Activated CD4-positive, alpha-beta T cell treated with anti-CD3 and anti-CD28 coated beads, Interleukin-2, amount 50 U/mL, for 1 hour (primary cell): Measurements from ENCODE around the gene PCDHGA2.
"Not testable (repeated sequence)": the region's sequence is repeated elsewhere in the genome, so short reads cannot be mapped to it uniquely, and the experiment has no call there.

Source experiments
- DNase-seq: peaks from one replicate; pipeline ENCODE4 v3.0.0-alpha.2; 2020

The PCDHGA2 gene

DNA sequence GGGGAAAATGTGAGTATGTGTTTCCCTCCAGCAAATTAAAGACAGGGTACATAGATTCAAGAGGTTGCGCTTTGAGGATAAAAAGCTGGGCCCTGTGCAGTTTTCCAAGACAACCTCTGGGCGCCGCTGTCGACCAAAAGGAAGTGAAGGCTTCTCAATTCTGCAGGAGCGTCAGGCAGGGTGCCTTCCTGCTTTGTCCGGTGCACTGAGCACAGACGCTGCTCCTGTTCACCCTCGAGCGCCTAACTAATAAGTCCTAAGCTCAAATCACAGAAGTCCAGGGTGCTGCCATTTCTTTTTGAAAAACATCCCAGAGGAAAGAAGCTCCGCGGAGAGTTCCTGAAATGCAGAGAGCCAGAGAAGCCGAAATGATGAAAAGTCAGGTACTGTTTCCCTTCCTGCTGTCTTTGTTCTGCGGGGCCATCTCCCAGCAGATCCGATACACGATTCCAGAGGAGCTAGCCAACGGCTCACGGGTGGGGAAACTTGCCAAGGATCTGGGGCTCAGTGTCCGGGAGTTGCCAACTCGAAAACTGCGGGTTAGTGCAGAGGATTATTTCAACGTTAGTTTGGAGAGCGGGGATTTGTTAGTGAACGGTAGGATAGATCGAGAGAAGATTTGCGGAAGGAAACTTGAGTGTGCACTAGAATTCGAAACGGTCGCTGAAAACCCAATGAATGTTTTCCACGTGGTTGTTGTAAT is 11.5 kb downstream of the PCDHGA2 start, which contains the start of gene PCDHGB1:
TSS of gene PCDHGB1 (plus strand) at position 183 of the 703 bp plus-strand sequence. CDS start at position 345, 162 bp downstream.
- DNase-seq = peak; percentile 24

DNA sequence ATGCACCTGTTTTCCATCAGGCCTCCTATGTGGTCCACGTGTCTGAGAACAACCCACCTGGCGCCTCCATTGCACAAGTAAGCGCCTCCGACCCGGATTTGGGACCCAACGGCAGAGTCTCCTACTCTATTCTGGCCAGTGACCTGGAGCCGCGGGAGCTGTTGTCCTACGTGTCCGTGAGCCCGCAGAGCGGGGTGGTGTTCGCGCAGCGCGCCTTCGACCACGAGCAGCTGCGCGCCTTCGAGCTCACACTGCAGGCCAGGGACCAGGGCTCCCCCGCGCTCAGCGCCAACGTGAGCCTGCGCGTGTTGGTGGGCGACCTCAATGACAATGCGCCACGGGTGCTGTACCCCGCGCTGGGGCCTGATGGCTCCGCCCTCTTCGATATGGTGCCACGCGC is 13.0 kb downstream of the PCDHGA2 start:
- DNase-seq = no peak

DNA sequence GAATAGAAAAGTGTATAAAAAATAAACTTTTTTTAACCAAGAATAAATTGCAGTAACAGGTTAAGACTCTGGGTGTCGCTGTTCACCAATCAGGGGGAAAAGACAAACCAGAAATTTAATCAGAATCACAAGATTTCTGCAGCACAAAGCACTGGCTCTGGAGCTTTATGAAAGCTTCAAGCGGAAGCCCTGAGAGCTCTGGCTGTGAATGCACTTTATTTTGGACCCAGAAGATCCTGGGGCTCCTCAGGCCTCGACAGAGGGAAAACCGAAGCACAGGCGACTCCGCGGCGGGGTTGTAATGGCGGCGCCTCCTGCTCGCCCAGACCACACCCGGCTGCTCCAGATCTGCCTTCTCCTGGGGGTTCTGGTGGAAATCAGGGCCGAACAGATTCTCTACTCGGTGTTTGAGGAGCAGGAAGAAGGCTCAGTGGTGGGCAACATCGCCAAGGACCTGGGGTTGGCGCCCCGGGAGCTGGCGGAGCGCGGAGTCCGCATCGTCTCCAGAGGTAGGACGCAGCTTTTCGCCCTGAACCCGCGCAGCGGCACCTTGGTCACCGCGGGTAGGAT is 16.4 kb downstream of the PCDHGA2 start, which contains the start of gene PCDHGA4:
TSS of gene PCDHGA4 (plus strand) at position 122 of the 570 bp plus-strand sequence. CDS start at position 209, 87 bp downstream.
- no peak for DNase-seq

DNA sequence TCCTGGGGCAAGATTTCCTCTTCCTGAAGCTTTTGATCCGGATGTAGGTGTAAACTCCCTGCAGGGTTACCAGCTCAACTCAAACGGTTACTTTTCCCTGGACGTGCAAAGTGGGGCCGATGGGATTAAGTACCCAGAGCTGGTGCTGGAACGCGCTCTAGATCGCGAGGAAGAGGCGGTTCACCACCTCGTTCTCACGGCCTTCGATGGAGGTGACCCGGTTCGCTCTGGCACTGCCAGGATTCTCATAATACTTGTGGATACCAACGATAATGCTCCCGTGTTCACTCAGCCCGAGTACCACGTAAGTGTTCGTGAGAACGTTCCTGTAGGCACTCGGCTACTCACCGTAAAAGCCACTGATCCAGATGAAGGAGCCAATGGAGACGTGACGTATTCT is 17.1 kb downstream of the PCDHGA2 start:
- no peak for DNase-seq

DNA sequence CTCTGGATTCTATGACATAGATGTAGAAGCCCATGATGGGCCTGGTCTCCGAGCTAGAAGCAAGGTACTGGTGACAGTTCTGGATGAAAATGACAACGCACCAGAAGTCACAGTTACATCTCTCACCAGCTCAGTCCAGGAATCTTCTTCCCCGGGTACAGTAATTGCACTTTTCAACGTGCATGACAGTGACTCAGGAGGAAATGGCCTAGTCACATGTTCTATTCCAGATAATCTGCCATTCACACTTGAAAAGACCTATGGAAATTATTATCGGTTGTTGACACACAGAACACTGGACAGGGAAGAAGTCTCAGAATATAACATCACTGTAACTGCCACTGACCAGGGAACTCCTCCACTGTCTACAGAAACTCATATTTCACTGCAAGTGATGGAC is 17.6 kb downstream of the PCDHGA2 start:
- no peak for DNase-seq

DNA sequence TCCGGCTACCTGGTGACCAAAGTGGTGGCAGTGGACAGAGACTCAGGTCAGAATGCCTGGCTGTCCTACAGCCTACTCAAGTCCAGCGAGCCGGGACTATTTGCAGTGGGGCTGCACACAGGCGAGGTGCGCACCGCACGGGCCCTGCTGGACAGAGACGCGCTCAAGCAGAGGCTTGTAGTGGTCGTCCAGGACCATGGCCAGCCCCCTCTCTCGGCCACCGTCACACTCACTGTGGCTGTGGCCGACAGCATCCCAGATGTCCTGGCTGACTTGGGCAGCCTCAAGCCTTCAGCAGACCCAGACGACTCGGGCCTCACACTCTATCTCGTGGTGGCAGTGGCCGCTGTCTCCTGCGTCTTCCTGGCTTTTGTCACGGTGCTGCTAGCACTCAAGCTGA is 18.4 kb downstream of the PCDHGA2 start:
- no peak for DNase-seq

DNA sequence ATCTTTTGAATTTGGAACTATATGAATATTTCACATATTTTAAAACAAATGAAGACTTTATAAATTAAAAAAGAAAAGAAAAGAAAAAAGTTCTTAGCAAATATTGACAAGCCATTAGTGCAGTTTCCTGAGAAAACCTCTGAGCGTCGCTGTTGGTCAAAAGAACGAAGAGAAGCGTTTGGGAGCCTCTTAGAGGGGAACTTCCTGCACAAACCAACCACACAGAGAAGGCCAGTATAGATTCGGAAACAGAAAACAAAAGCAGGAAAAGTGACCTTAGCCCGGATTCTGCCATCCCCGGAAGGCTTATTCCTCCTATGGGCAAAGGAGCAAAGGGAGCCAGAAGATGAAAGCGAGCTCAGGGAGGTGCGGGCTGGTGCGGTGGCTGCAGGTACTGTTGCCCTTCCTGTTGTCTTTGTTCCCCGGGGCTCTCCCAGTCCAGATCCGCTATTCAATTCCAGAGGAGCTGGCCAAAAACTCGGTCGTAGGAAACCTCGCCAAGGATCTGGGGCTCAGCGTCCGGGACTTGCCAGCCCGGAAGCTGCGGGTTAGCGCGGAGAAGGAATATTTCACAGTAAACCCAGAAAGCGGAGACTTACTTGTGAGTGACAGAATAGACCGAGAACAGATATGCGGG is 21.3 kb downstream of the PCDHGA2 start, which contains the start of gene PCDHGB2:
TSS of gene PCDHGB2 (plus strand) at position 205 of the 637 bp plus-strand sequence. CDS start at position 347, 142 bp downstream.
- DNase-seq = no peak

DNA sequence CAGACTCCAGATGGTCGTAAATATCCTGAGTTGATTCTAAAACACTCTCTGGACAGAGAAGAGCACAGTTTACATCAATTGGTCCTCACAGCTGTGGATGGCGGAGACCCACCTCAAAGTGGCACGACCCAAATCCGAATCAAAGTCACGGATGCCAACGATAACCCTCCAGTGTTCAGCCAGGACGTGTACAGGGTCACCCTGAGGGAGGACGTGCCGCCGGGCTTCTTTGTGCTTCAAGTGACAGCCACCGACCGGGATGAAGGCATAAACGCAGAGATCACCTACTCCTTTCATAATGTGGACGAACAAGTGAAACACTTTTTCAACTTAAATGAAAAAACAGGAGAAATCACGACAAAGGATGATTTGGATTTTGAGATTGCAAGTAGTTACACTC is 22.1 kb downstream of the PCDHGA2 start:
- no peak for DNase-seq

DNA sequence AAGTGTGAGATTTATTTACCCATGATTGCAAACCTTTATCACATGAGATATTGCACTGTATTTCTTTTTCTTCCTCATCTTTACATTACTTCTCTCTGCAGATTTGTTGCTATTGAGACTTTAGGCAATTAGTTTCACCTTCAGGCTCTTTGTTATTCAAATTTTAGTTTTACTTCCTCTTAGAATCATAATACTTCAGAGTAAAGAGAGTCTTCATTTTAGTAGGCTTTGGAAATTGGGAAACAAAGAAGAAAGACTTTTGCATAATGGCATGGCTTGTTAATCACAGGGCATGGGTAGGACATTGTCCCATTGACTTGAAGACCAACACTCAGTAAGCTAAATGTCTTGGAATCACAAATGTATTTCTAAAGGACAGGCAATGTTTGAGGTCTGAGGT is 24.2 kb downstream of the PCDHGA2 start:
- no peak for DNase-seq

DNA sequence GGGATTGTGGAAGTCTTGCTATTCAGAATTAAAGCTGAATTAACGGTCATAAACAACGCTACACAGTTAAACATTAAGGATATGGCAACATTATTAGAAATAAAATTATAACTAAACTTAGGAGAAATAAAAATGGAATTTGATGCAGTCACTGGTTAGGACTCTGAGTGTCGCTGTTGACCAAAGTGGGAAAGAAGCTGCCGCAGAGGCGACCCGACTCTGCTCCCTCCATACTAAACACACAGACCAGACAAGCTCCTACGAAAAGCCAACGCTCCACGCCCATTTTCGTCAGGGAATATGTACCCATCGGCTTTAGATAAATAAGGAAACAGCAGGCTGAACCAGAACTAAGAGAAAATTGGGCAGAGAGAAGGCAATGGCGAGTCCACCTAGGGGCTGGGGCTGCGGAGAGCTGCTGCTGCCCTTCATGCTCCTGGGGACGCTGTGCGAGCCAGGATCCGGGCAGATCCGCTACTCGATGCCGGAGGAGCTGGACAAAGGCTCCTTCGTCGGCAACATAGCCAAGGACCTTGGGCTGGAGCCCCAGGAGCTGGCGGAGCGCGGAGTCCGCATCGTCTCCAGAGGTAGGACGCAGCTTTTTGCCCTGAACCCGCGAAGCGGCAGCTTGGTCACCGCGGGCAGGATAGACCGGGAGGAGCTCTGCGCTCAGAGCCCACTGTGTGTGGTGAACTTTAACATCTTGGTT is 25.5 kb downstream of the PCDHGA2 start, which contains the start of gene PCDHGA5:
TSS of gene PCDHGA5 (plus strand) at position 211 of the 709 bp plus-strand sequence. CDS start at position 380, 169 bp downstream.
- no peak for DNase-seq

DNA sequence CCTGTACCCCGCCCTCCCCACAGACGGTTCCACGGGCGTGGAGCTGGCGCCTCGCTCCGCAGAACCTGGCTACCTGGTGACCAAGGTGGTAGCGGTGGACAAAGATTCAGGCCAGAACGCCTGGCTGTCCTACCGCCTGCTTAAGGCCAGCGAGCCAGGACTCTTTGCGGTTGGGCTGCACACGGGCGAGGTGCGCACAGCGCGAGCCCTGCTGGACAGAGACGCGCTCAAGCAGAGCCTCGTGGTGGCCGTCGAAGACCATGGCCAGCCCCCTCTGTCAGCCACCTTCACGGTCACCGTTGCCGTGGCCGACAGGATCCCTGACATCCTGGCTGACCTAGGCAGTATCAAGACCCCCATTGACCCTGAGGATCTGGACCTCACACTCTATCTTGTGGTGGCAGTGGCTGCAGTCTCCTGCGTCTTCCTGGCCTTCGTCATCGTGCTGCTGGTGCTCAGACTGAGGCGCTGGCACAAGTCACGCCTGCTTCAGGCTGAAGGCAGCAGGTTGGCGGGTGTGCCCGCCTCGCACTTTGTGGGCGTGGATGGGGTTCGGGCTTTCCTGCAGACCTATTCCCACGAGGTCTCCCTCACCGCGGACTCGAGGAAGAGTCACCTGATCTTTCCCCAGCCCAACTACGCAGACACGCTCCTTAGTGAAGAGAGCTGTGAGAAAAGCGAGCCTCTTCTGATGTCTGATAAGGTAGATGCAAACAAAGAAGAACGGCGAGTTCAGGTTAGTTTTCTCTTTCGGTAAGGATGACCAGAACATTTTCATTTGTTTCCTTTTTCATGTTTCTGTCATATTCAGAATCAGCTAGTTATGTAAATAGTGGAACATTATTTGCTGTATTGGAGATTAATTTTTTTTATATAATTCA is 27.7 kb downstream of the PCDHGA2 start:
- no peak for DNase-seq

DNA sequence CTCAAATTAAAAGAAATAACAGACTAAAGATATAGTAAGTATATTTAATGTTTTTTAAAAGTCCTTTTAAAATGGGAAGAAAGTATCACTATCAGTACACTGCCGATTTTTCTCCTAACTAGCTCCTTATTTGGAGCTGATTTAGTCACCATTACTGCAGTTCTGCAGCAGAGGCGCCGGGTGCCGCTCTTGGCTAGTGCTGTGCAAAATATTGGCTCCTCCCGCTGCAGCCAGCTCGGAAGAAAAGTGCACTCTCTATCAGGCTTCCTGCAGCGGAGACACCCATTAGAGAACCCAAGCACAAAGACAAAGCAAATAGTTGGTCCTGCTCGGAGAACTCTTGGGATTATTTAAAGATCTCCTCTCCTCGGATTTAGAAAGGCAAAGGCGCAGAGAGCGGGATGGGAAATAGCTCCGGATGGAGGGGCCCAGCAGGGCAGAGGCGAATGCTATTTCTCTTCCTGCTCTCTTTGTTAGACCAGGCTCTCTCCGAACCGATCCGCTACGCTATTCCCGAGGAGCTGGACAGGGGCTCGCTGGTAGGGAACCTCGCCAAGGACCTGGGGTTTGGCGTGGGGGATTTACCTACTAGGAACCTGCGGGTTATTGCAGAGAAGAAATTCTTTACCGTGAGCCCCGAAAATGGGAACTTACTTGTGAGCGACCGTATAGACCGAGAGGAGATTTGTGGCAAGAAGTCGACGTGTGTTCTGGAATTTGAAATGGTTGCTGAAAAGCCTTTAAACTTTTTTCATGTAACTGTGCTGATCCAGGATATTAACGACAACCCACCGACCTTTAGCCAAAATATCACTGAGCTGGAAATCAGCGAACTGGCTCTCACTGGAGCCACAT is 31.7 kb downstream of the PCDHGA2 start, which contains the start of gene PCDHGB3:
TSS of gene PCDHGB3 (plus strand) at position 249 of the 855 bp plus-strand sequence. CDS start at position 402, 153 bp downstream.
- DNase-seq = peak; percentile 36

DNA sequence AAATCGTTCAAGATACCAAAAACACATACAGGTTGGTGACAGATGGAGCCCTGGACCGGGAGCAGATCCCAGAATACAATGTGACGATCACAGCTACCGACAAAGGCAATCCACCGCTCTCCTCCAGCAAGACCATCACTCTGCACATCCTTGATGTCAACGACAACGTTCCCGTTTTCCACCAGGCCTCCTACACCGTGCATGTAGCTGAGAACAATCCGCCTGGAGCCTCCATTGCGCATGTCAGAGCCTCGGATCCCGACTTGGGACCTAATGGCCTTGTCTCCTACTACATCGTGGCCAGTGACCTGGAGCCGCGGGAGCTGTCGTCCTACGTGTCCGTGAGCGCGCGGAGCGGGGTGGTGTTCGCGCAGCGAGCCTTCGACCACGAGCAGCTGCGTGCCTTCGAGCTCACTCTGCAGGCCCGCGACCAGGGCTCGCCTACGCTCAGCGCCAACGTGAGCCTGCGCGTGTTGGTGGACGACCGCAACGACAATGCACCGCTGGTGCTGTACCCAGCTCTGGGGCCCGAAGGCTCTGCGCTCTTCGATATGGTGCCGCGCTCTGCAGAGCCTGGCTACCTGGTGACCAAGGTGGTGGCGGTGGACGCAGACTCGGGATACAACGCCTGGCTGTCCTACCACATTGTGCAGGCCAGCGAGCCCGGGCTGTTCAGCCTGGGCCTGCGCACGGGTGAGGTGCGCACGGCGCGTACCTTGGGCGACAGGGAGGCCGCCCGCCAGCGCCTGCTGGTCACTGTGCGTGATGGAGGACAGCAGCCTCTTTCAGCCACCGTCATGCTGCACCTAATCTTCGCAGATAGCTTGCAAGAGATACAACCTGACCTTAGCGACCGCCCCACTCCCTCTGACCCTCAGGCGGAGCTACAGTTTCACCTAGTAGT is 33.3 kb downstream of the PCDHGA2 start:
- DNase-seq = no peak

DNA sequence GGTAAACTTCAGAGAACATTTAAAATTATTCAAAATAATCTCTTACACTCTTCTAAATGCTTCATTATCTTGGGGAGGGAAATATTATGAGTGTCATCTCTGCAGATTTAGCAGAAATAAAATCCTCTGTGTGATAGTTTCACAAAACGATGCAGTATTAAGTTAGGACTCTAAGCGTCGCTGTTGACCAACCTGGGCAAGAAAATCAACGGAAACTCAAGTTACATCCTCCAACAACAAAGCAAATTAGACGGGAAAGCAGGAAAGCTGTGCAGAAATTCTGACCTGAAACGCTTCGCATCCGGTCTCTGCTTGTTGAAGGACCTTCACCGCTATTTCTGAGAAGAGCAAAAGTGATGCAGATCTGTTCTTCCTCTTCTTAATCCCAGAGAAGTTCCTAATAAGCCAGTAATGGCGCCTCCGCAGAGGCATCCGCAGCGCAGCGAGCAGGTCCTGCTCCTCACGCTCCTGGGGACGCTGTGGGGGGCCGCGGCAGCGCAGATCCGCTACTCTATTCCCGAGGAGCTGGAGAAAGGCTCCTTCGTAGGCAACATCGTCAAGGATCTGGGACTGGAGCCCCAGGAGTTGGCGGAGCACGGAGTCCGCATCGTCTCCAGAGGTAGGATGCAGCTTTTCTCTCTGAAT is 35.2 kb downstream of the PCDHGA2 start, which contains the start of gene PCDHGA6:
TSS of gene PCDHGA6 (plus strand) at position 219 of the 645 bp plus-strand sequence. CDS start at position 412, 193 bp downstream.
- DNase-seq = no peak

DNA sequence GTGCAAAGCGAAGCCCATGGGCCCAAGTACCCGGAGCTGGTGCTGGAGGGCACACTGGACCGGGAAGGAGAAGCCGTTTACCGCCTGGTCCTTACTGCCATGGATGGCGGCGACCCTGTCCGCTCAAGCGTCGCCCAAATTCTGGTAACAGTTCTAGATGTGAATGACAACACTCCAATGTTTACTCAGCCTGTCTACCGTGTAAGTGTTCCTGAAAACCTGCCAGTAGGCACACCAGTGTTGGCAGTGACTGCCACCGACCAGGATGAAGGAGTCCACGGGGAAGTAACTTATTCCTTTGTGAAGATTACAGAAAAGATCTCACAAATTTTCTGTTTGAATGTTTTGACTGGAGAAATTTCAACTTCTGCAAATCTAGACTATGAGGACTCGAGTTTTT is 36.1 kb downstream of the PCDHGA2 start:
- DNase-seq = no peak

DNA sequence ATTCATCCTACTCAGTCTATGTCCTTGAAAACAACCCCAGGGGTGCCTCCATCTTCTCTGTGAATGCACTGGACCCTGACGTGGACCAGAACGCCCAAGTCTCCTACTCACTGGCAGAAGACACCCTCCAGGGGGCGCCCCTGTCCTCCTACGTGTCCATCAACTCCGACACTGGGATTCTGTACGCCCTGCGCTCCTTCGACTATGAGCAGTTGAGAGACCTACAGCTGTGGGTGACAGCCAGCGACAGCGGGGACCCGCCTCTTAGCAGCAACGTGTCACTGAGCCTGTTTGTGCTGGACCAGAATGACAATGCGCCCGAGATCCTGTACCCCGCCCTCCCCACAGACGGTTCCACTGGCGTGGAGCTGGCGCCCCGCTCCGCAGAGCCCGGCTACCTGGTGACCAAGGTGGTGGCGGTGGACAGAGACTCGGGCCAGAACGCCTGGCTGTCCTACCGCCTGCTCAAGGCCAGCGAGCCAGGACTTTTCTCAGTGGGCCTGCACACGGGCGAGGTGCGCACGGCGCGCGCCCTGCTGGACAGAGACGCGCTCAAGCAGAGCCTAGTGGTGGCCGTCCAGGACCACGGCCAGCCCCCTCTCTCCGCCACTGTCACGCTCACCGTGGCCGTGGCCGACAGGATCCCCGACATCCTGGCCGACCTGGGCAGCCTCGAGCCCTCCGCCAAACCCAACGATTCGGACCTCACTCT is 37.0 kb downstream of the PCDHGA2 start:
- not testable (repeated sequence) for DNase-seq

DNA sequence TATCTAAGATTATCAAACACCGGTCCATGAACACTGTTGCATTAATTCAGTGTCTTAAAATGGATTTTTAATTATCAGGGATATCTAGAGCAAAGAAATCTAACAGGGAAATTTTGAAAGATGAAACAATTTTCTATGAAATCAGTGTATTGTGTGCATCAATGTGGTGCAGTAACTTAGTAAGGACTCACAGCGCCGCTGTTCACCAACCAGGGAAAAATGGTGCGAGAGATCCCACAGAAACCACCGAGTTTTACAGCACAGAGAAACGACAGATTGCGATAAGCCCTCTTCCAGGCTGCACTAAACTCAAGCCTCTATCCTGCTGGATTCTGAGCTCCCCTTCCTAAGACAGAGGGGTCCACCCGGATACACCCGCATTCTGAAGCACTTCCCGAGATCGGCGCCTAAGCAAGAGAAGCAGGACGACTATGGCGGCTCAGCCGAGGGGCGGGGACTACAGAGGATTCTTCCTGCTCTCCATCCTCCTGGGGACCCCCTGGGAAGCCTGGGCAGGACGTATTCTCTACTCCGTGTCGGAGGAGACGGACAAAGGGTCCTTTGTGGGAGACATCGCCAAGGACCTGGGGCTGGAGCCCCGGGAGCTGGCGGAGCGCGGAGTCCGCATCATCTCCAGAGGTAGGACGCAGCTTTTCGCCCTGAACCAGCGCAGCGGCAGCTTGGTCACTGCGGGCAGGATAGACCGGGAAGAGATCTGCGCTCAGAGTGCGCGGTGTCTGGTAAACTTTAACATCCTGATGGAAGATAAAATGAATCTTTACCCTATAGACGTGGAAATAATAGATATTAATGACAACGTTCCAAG is 44.1 kb downstream of the PCDHGA2 start, which contains the start of gene PCDHGA7:
TSS of gene PCDHGA7 (plus strand) at position 274 of the 826 bp plus-strand sequence. CDS start at position 432, 158 bp downstream.
- no peak for DNase-seq
